Hindlimb muscle (tissue), 1 donor: Measurements from ENCODE around the gene AKAP10. TPM values are rescaled to one million over a fixed set of nuclear protein-coding genes. Genes with fewer than 3 reads are reported as not detected.
"Not testable (repeated sequence)": the region's sequence is repeated elsewhere in the genome, so short reads cannot be mapped to it uniquely, and the experiment has no call there.

Source experiments
- DNase-seq: peaks from one replicate; pipeline ENCODE4 v3.0.0-alpha.2; 2013
- polyA plus RNA-seq: library from polyadenylated mRNA; unstranded; fragments of 120-200 nt; gene quantifications from one replicate; pipeline ENCODE4 v1.2.1, GENCODE V29; 2013; ENCODE audit not compliant: insufficient read length

Gene AKAP10
- polyA plus RNA-seq, 1 donor: 16.5 TPM

- peak; percentile 83 for DNase-seq
Measured at GRCh38 chr17:19867329-19868078, 110.1 kb downstream of the AKAP10 start, which contains the start of gene ULK2. ULK2 (minus strand) TSS chr17:19867936; CDS start chr17:19867417, 519 bp downstream.

GRCh38 chr17:19867079-19867328 lies 110.6 kb downstream of the AKAP10 start:
- peak; percentile 60 for DNase-seq

DNA sequence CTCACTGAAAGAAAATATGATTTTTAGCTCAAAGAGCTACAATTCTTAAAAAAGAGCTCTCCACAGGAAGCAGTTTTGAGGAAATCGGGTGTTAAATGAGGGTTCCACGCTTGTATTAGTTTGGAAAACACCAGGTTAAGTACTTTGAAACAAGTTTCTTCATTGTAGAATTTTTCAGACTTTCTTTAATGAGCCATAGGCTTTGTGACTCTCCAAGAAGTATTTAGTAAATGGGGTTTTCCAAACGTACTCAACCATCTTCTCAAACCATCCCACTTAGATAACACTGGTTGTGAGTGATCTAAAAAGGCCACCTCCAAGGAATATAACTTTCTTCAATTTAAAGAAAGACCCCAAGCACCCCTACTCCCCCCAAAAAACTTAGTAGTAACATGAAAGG lies 112.6 kb downstream of the AKAP10 start:
- DNase-seq: no peak

- not testable (repeated sequence) for DNase-seq
Measured at GRCh38 chr17:19860647-19861177, 116.9 kb downstream of the AKAP10 start.

- no peak for DNase-seq
Measured at GRCh38 chr17:19857640-19858039, 120.0 kb downstream of the AKAP10 start.

Other genes with a start within 250 kb of the AKAP10 start
- 0.18 TPM for gene ALDH3A1, start 229.5 kb downstream of the AKAP10 start, polyA plus RNA-seq
- gene ULK2, start 109.9 kb downstream of the AKAP10 start, polyA plus RNA-seq: 28.2 TPM
- 6.9 TPM for gene SPECC1, start 31.5 kb upstream of the AKAP10 start, polyA plus RNA-seq